ENCODE data around the gene SRBD1. TPM values are rescaled to one million over a fixed set of nuclear protein-coding genes. Genes with fewer than 3 reads are reported as not detected.

SRBD1 gene
- total RNA-seq (2021; fragmentation: NEBNext Ultra II Directional; extraction: Animal tissue kit (Norgen Biotek cat#: 25700)), result 20.0 and 20.4 TPM in 2 replicates
- 2.5 and 4.6 TPM in 2 replicates for polyA plus RNA-seq (2011; rRNA removed)
- 6.7 TPM for polyA plus RNA-seq (2011; cell fraction: cytosol; rRNA removed)
- 2.6 TPM for polyA plus RNA-seq (2011; cell fraction: nucleus; rRNA removed)
- 11.2 to 17.7 TPM (median 12.4 TPM) in 4 replicates for polyA plus RNA-seq (2012, experiment 1 of 2)
- polyA plus RNA-seq (2012, experiment 2 of 2), result 1.1 TPM
- 13.0 TPM for polyA plus RNA-seq (2013, experiment 1 of 2)
- polyA plus RNA-seq (2013, experiment 2 of 2), result 13.8 TPM
- 23.5 and 33.4 TPM in 2 replicates for polyA minus RNA-seq (2011; rRNA and poly(A)+ RNA removed)
- 10.4 TPM for polyA minus RNA-seq (2011; cell fraction: cytosol; rRNA and poly(A)+ RNA removed)
- polyA minus RNA-seq (2011; cell fraction: nucleus; rRNA and poly(A)+ RNA removed), result 52.1 TPM
- long read RNA-seq, experiment 1, partial matches to known transcripts, result 11 of 19 reads
- long read RNA-seq, experiment 1, other reads (novel, unspliced or antisense), result 7 of 19 reads
- long read RNA-seq, experiment 2, transcript SRBD1-201 (21 exons, 3,681 nt), result major isoform, 9 of 18 reads
- long read RNA-seq, experiment 2, partial matches to known transcripts, result 6 of 18 reads
- long read RNA-seq, experiment 2, other reads (novel, unspliced or antisense), result 3 of 18 reads

- Histone ChIP-seq H3K79me2 (ENCODE audit: control insufficient read depth in 1 of 2, insufficient read depth in 2 of 2, low read length in 2 of 2) (peaks cover 0 to 38% of the 10 kb centered on the region in 2 experiments; a peak in 2 of 4 replicates), H3K56ac (replicated peaks; ENCODE audit: insufficient read length, low read depth, low read length) (peak within 1 kb of the TSS; percentile 43), H3K18ac (ENCODE audit: extremely low read depth, low read length) (no peak within 1 kb of the TSS), H2BK15ac (ENCODE audit: low read length) (no peak within 1 kb of the TSS), H2BK5ac (ENCODE audit: low read depth, low read length) (peak within 1 kb of the TSS; percentile 45; the same call in 1 of the 2 replicates), H3K27me3 (replicated peaks in 1 of 4; ENCODE audit: control insufficient read depth in 3 of 4, extremely low read depth in 1 of 4, insufficient read depth in 3 of 4, low read length in 3 of 4) (no peaks in the 10 kb centered on the region), H3K23me2 (ENCODE audit: low read depth, low read length) (no peaks in the 10 kb centered on the region), H3K36me3 (ENCODE audit: control insufficient read depth in 2 of 4, insufficient read depth in 4 of 4, low read length in 3 of 4) (no peaks in the 10 kb centered on the region), H2AK5ac (ENCODE audit: low read depth, low read length) (no peak within 1 kb of the TSS), H3K9ac (replicated peaks in 1 of 4; ENCODE audit: extremely low read depth in 1 of 4, low read depth in 3 of 4, low read length in 3 of 4) (peak within 1 kb of the TSS; percentile 25 to 67 (median 62)), H4K5ac (ENCODE audit: insufficient read length, low read depth, low read length) (no peak within 1 kb of the TSS), H3K4ac (replicated peaks; ENCODE audit: insufficient read length, low read depth, low read length) (no peak within 1 kb of the TSS), H3K14ac (ENCODE audit: insufficient read length) (no peak within 1 kb of the TSS), H2BK12ac (ENCODE audit: low read depth, low read length) (no peak within 1 kb of the TSS), H2BK120ac (replicated peaks; ENCODE audit: low read depth, low read length) (no peak within 1 kb of the TSS), H4K91ac (replicated peaks; ENCODE audit: insufficient read length, low read length) (no peak within 1 kb of the TSS), H3K79me1 (ENCODE audit: low read depth, low read length) (no peaks in the 10 kb centered on the region; the same call in 1 of the 2 replicates), H3K4me3 (ENCODE audit: extremely low read depth in 1 of 4, insufficient read depth in 2 of 4, low read depth in 3 of 4, low read length in 4 of 4) (peak within 1 kb of the TSS; percentile 37 to 89 (median 76)), H3K9me3 (ENCODE audit: insufficient read depth in 2 of 2, low read depth in 1 of 2, low read length in 1 of 2) (no peaks in the 10 kb centered on the region), H4K8ac (ENCODE audit: extremely low read depth, insufficient read depth, low read length) (no peak within 1 kb of the TSS), H3K4me1 (replicated peaks in 1 of 4; ENCODE audit: control insufficient read depth in 3 of 4, insufficient read depth in 4 of 4, low read length in 3 of 4) (peaks cover 0 to 3% (median 0%) of the 10 kb centered on the region in 4 experiments; a peak in 1 of 7 replicates), H4K20me1 (replicated peaks in 1 of 2; ENCODE audit: control insufficient read depth in 1 of 2, insufficient read depth in 2 of 2, low read length in 2 of 2) (no peaks in the 10 kb centered on the region), H2AFZ (ENCODE audit: low read length) (peak within 1 kb of the TSS; percentile 64), H3K27ac (ENCODE audit: low read depth, low read length) (peak within 1 kb of the TSS; percentile 43; the same call in 1 of the 2 replicates), H2BK20ac (ENCODE audit: low read length) (no peak within 1 kb of the TSS), H3K23ac (ENCODE audit: insufficient read length) (no peak within 1 kb of the TSS), H3K4me2 (ENCODE audit: insufficient read depth in 1 of 2, low read depth in 2 of 2, low read length in 2 of 2) (peak within 1 kb of the TSS; percentile 36 to 74)
- POLR2A ChIA-PET (ENCODE audit: partially characterized antibody), result interaction anchor here (0.6 to 1.2 kb wide), 4 partner anchors 15 to 237 kb away, joined by 3 to 4 read pairs (median 4); no protein-coding TSS in a partner anchor
- CTCF ChIA-PET (ENCODE audit: partially characterized antibody), result interaction anchor here (0.6 kb wide), 1 partner anchor 63 kb away, joined by 4 read pairs; no protein-coding TSS in a partner anchor
- FAIRE-seq, result no peak
- WGBS, 2 experiments (ENCODE audit: extremely low coverage in 1 of 2, insufficient coverage in 1 of 2, insufficient read length in 1 of 2, insufficient replicate concordance in 2 of 2, low coverage in 1 of 2, low lambda C conversion rate in 2 of 2, missing lambda C conversion rate in 1 of 2), result 4% methylated on average over 44 of the region's 44 CpGs; no CpG with 5 or more reads in 1 of the 2 experiments
- peak; percentile 86 to 98 for DNase-seq (ENCODE audit: low read depth in 1 of 2, low spot score in 2 of 2)
- TF ChIP-seq NANOG (IDR thresholded peaks at IDR 0.05; ENCODE audit: insufficient read depth, low read depth, low read length, poor library complexity, severe bottlenecking) (no peak), SIN3A (conservative IDR thresholded peaks at IDR 0.05 in 1 of 2, IDR thresholded peaks at IDR 0.05 in 1 of 2; ENCODE audit: low read depth in 1 of 2, low read length in 2 of 2) (peak; percentile 53 to 77; a peak in 1 of 4 replicates), CREB1 (IDR thresholded peaks at IDR 0.05) (peak; percentile 62; the same call in 1 of the 2 replicates), CHD2 (IDR thresholded peaks at IDR 0.05; ENCODE audit: low read length) (0 out of 2 replicates have a peak, but pooled peaks have one; percentile 27), ASH2L (IDR thresholded peaks at IDR 0.05; ENCODE audit: low read length) (peak; percentile 50), TEAD4 (IDR thresholded peaks at IDR 0.05; ENCODE audit: low read depth, low read length) (peak; percentile 71; the same call in 1 of the 2 replicates), TAF7 (optimal IDR thresholded peaks at IDR 0.05; ENCODE audit: borderline replicate concordance, low read depth, low read length) (peak; percentile 46), SAP30 (IDR thresholded peaks at IDR 0.05; ENCODE audit: insufficient read depth, insufficient replicate concordance, low read length) (no peak)
These were observed at the start of gene SRBD1 for GRCh38 chr2:45611020-45611859. Gene SRBD1, minus strand, starts transcription at chr2:45611267. Its CDS starts 5,826 bp downstream, at chr2:45605441.

All from H1 (cell line).